OCI-LY1 (cell line): Measurements from ENCODE around the gene BORCS6.
A peak's percentile ranks its signal among the peaks of the same experiment; 100 is the strongest.

Experiments
- H2AFZ ChIP-seq: fragments of 200-600 bp; sonication (generic), shearing (Covaris generic); 2 replicates; pipeline ENCODE4 v1.6.0; 2014; ENCODE audit warnings: antibody characterized with exemption, mild to moderate bottlenecking, low read length
- H3F3A ChIP-seq: fragments of 200-600 bp; sonication (generic), shearing (Covaris generic); 2 replicates; pipeline ENCODE4 v1.6.0; 2014; ENCODE audit warnings: mild to moderate bottlenecking, antibody characterized with exemption, low read length, moderate library complexity; ENCODE audit not compliant: insufficient read depth
- H3K27ac ChIP-seq: fragments of 200-600 bp; sonication (generic); 2 replicates; pipeline ENCODE4 v1.5.1; 2014; ENCODE audit warnings: low read length, mixed run types, mild to moderate bottlenecking, low read depth; ENCODE audit not compliant: poor library complexity, severe bottlenecking
- H3K27me3 ChIP-seq: fragments of 200-600 bp; sonication (generic); 2 replicates; pipeline ENCODE4 v1.6.0; 2014; ENCODE audit warnings: antibody characterized with exemption, mild to moderate bottlenecking, low read length, moderate library complexity; ENCODE audit not compliant: insufficient read depth
- H3K36me3 ChIP-seq: fragments of 200-600 bp; sonication (generic); 2 replicates; pipeline ENCODE4 v1.6.1; 2014; ENCODE audit warnings: mild to moderate bottlenecking, antibody characterized with exemption, low read length, moderate library complexity, mixed read lengths; ENCODE audit not compliant: insufficient read depth
- H3K4me1 ChIP-seq: fragments of 200-600 bp; sonication (generic); 2 replicates; pipeline ENCODE4 v1.5.1; 2014; ENCODE audit warnings: mild to moderate bottlenecking, low read length, moderate library complexity; ENCODE audit not compliant: insufficient read depth, severe bottlenecking
- H3K4me2 ChIP-seq: fragments of 200-600 bp; sonication (generic), shearing (Covaris generic); 2 replicates; pipeline ENCODE4 v1.6.1; 2014; ENCODE audit warnings: low read length
- H3K4me3 ChIP-seq: fragments of 200-600 bp; sonication (generic); 2 replicates; pipeline ENCODE4 v1.5.1; 2014; ENCODE audit warnings: low read length, low read depth, mild to moderate bottlenecking, mixed read lengths; ENCODE audit not compliant: poor library complexity, severe bottlenecking
- H3K79me2 ChIP-seq: fragments of 200-600 bp; shearing (Covaris generic); 2 replicates; pipeline ENCODE4 v1.6.1; 2016; ENCODE audit warnings: mixed run types, low read length, mixed read lengths; ENCODE audit not compliant: insufficient read depth
- H3K9ac ChIP-seq: fragments of 200-600 bp; sonication (generic), shearing (Covaris generic); 2 replicates; pipeline ENCODE4 v1.6.1; 2014; ENCODE audit warnings: mild to moderate bottlenecking, low read length, mixed read lengths
- H3K9me2 ChIP-seq: fragments of 200-600 bp; sonication (generic), shearing (Covaris generic); 2 replicates; pipeline ENCODE4 v1.6.1; 2014; ENCODE audit warnings: low read depth, mild to moderate bottlenecking, low read length, mixed read lengths
- H3K9me3 ChIP-seq: fragments of 200-600 bp; shearing (Covaris generic); 2 replicates; pipeline ENCODE4 v1.6.1; 2014; ENCODE audit warnings: low read length, mixed read lengths
- H4K20me1 ChIP-seq: fragments of 200-600 bp; sonication (generic), shearing (Covaris generic); 2 replicates; pipeline ENCODE4 v1.6.0; 2016; ENCODE audit warnings: mild to moderate bottlenecking, low read length; ENCODE audit not compliant: insufficient read depth
- EZH2 ChIP-seq: fragments of 200-600 bp; sonication (generic), shearing (Covaris generic); IDR thresholded peaks from 2 replicates; pipeline ENCODE4 v1.8.0; 2017; ENCODE audit warnings: borderline replicate concordance, mixed run types, mild to moderate bottlenecking, antibody characterized with exemption, low read length, moderate library complexity, mixed read lengths
- TF ChIP-seq, protein P1 (sequence below): fragments of 200-600 bp; sonication (generic), shearing (Covaris generic); IDR thresholded peaks from 2 replicates; pipeline ENCODE4 v1.5.1; 2017; ENCODE audit warnings: mild to moderate bottlenecking, antibody characterized with exemption, low read length, moderate library complexity, mixed read lengths

BORCS6 gene

DNA sequence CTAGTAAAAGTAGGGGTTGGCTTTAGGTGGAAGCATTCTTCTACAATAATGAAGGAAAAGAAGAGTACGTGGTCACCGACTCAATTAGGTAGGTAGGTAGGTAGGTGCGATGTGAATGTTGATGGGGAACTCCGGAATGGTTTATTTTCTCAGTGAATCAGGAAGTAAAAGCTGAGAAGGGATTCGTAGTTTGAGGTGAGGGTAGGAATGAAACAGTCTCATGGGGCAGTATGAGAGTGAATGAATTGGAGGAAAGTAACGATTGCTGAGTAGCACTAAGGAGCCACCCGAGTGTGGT is 51.7 kb downstream of the BORCS6 start:
- Histone ChIP-seq H3K27ac (no peak overlapping the region), H3K9ac (peak overlapping the region; percentile 38; the same call in 1 of the 2 replicates), H3F3A (no peaks in the 10 kb centered on the region), H3K27me3 (no peaks in the 10 kb centered on the region), H3K4me1 (peaks cover 6% of the 10 kb centered on the region), H3K36me3 (peaks cover 17% of the 10 kb centered on the region; the same call in 1 of the 2 replicates), H3K79me2 (no peaks in the 10 kb centered on the region), H3K4me3 (peak overlapping the region; percentile 75), H3K4me2 (peak overlapping the region; percentile 93), H3K9me3 (no peaks in the 10 kb centered on the region), H4K20me1 (no peaks in the 10 kb centered on the region), H2AFZ (no peak overlapping the region), H3K9me2 (no peaks in the 10 kb centered on the region)
- TF ChIP-seq, protein P1, sequence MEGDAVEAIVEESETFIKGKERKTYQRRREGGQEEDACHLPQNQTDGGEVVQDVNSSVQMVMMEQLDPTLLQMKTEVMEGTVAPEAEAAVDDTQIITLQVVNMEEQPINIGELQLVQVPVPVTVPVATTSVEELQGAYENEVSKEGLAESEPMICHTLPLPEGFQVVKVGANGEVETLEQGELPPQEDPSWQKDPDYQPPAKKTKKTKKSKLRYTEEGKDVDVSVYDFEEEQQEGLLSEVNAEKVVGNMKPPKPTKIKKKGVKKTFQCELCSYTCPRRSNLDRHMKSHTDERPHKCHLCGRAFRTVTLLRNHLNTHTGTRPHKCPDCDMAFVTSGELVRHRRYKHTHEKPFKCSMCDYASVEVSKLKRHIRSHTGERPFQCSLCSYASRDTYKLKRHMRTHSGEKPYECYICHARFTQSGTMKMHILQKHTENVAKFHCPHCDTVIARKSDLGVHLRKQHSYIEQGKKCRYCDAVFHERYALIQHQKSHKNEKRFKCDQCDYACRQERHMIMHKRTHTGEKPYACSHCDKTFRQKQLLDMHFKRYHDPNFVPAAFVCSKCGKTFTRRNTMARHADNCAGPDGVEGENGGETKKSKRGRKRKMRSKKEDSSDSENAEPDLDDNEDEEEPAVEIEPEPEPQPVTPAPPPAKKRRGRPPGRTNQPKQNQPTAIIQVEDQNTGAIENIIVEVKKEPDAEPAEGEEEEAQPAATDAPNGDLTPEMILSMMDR = no peak
- TF ChIP-seq EZH2 = no peak
